Parathyroid adenoma (tissue), 2 donors: ENCODE data around the gene TTC27.

Experiments
- H2AFZ ChIP-seq: fragments of 300-600 bp; sonication (generic); one replicate; pipeline ENCODE4 v1.7.0; 2017; ENCODE audit warnings: antibody characterized with exemption, mild to moderate bottlenecking
- H3K27ac ChIP-seq: fragments of 300-600 bp; sonication (generic); one replicate; pipeline ENCODE4 v1.7.0; 2017
- H3K27me3 ChIP-seq: fragments of 300-600 bp; sonication (generic); one replicate; pipeline ENCODE4 v1.7.0; 2017; ENCODE audit warnings: low read length; ENCODE audit not compliant: control insufficient read depth, insufficient read depth
- H3K36me3 ChIP-seq: fragments of 300-600 bp; sonication (generic); one replicate; pipeline ENCODE4 v1.7.0; 2017; ENCODE audit warnings: low read length; ENCODE audit not compliant: control insufficient read depth, insufficient read depth
- H3K4me1 ChIP-seq: fragments of 300-600 bp; sonication (generic); one replicate; pipeline ENCODE4 v1.7.0; 2017; ENCODE audit warnings: control low read depth
- H3K4me2 ChIP-seq: fragments of 300-600 bp; sonication (generic); one replicate; pipeline ENCODE4 v1.7.0; 2017; ENCODE audit warnings: low read length
- H3K4me3 ChIP-seq: fragments of 300-600 bp; sonication (generic); one replicate; pipeline ENCODE4 v1.7.0; 2017; ENCODE audit warnings: low read depth, low read length
- H3K79me2 ChIP-seq: fragments of 300-600 bp; sonication (generic); one replicate; pipeline ENCODE4 v1.7.0; 2017; ENCODE audit warnings: control low read depth
- H3K9ac ChIP-seq: fragments of 300-600 bp; sonication (generic); one replicate; pipeline ENCODE4 v1.7.0; 2017; ENCODE audit warnings: mild to moderate bottlenecking
- H3K9me3 ChIP-seq: fragments of 300-600 bp; sonication (generic); one replicate; pipeline ENCODE4 v1.7.0; 2017; ENCODE audit warnings: low read length; ENCODE audit not compliant: control insufficient read depth
- TF ChIP-seq, protein P1 (sequence below): fragments of 300-600 bp; sonication (generic); IDR thresholded peaks from one replicate; pipeline ENCODE4 v1.7.0; 2017; ENCODE audit warnings: antibody characterized with exemption, mild to moderate bottlenecking
- donor health status: primary hyperparathyroidism.

Gene TTC27

DNA sequence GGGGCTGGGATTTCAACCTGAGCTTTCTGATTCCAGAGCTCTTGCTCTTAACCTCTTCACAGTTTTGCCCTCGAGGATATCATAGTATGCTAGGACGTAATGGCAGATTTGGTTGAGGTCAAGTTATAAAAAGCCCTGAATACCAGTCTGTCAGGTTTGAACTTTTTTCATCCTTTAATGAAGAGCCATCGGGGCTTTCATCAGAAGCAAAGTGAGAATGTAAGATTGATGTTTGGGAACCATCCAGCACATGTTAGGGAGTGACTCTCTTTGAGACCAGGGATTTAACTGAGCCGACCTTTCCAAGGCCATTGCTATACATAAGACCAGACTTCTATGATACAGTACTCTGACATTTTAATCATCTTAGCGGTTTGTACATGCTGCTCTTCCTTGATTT is 142.5 kb downstream of the TTC27 start:
- TF ChIP-seq, protein P1, sequence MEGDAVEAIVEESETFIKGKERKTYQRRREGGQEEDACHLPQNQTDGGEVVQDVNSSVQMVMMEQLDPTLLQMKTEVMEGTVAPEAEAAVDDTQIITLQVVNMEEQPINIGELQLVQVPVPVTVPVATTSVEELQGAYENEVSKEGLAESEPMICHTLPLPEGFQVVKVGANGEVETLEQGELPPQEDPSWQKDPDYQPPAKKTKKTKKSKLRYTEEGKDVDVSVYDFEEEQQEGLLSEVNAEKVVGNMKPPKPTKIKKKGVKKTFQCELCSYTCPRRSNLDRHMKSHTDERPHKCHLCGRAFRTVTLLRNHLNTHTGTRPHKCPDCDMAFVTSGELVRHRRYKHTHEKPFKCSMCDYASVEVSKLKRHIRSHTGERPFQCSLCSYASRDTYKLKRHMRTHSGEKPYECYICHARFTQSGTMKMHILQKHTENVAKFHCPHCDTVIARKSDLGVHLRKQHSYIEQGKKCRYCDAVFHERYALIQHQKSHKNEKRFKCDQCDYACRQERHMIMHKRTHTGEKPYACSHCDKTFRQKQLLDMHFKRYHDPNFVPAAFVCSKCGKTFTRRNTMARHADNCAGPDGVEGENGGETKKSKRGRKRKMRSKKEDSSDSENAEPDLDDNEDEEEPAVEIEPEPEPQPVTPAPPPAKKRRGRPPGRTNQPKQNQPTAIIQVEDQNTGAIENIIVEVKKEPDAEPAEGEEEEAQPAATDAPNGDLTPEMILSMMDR, result no peak
- Histone ChIP-seq H3K4me1 (no peaks in the 10 kb centered on the region), H3K27me3 (no peaks in the 10 kb centered on the region), H3K4me3 (no peak overlapping the region), H3K36me3 (no peaks in the 10 kb centered on the region), H3K9me3 (no peaks in the 10 kb centered on the region), H3K79me2 (no peaks in the 10 kb centered on the region), H3K4me2 (no peak overlapping the region), H3K27ac (no peak overlapping the region), H2AFZ (no peak overlapping the region), H3K9ac (no peak overlapping the region)

DNA sequence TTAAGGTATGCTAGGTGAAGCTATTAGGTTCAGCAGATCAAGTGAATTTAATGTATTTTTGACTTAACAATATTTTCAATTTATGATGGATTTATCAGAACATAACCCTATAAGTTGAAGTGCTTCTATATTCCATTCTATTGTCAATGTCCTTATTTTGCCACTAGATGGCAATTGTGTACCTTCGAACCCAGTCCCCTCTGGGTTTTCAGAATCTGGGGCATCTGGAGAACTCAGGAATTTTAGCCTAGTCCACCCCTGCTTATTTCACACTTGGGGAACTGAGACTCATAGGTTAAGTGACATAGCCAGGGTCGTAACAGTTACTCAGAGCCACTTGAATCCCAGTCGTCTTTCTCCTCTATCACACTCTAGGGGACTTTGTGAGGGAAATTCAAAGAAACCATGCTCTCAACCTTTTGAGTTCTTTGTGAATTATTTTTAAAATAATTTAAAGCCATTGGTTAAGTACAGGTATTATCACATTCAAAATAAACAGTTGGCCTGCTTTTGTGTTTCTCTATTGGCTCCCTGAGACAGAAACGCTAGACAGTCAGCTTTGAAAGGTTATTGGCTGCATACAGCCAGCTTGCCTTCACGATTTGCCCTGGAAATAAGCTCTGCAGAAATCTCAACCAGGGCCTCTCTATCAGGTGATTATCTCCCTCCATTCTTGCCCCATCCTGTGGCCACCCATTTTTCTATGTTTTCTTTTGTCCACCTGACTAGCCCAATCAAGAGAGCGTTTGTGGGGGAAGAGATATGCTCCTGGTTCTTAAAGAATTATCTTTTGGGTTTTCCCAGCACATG is 145.0 kb downstream of the TTC27 start:
- H3K36me3 ChIP-seq, result no peaks in the 10 kb centered on the region
- H3K27ac ChIP-seq, result no peak overlapping the region
- H3K4me1 ChIP-seq, result no peaks in the 10 kb centered on the region
- no peak overlapping the region for H3K9ac ChIP-seq
- TF ChIP-seq, protein P1, result peak; percentile 62
- no peaks in the 10 kb centered on the region for H3K79me2 ChIP-seq
- no peak overlapping the region for H2AFZ ChIP-seq
- no peaks in the 10 kb centered on the region for H3K27me3 ChIP-seq
- H3K9me3 ChIP-seq, result no peaks in the 10 kb centered on the region
- H3K4me3 ChIP-seq, result no peak overlapping the region
- H3K4me2 ChIP-seq, result no peak overlapping the region

DNA sequence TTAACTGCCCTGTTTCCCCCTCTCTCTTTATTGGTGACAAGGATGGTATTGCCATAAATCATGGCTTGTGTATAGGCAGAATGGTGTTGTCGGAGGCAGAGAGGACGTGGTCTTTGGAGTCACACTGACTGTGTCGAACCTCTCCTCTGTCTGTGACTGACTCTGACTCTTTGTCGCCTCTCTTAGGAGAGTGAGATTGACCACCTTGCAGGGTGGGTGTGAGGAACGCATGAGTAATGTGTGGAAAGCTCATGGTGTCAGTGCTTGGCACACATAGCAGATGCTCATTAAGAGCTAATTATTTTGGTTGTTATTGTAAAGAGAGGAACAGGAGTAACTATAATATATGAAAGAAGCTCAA is 145.6 kb downstream of the TTC27 start:
- Histone ChIP-seq H3K4me2 (no peak overlapping the region), H3K27me3 (no peaks in the 10 kb centered on the region)

DNA sequence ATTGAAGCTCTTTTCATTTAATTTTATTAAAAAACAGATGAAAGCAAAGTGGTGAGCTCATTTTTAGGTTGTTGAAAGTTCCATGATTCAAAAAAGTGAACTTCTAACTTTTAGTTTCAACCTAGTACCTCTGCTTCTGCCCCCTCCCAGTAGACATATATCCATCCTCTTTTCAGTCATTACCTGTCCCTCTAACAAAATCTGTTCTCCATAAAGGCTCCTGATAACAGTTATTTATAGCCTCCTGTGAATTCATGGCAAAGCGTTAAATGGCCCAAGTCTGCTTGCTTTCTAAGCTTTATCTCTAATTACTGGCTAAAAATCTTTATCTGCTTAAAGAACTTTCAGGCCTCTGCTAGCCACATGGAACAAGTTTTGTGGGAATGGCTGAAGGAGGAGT is 148.1 kb downstream of the TTC27 start:
- no peaks in the 10 kb centered on the region for H3K4me1 ChIP-seq
- H3K36me3 ChIP-seq, result no peaks in the 10 kb centered on the region
- no peak overlapping the region for H3K4me3 ChIP-seq
- no peaks in the 10 kb centered on the region for H3K27me3 ChIP-seq
- no peaks in the 10 kb centered on the region for H3K9me3 ChIP-seq
- H3K27ac ChIP-seq, result no peak overlapping the region
- H3K9ac ChIP-seq, result no peak overlapping the region
- H3K4me2 ChIP-seq, result no peak overlapping the region
- no peaks in the 10 kb centered on the region for H3K79me2 ChIP-seq
- TF ChIP-seq, protein P1, result no peak
- no peak overlapping the region for H2AFZ ChIP-seq

More for the DNA sequence above, 145.6 kb downstream of the TTC27 start:
- Histone ChIP-seq H3K9ac (no peak overlapping the region), H3K4me3 (no peak overlapping the region), H3K4me1 (no peaks in the 10 kb centered on the region), H2AFZ (no peak overlapping the region), H3K27ac (no peak overlapping the region), H3K79me2 (no peaks in the 10 kb centered on the region), H3K36me3 (no peaks in the 10 kb centered on the region), H3K9me3 (no peaks in the 10 kb centered on the region)
- TF ChIP-seq, protein P1, result no peak

DNA sequence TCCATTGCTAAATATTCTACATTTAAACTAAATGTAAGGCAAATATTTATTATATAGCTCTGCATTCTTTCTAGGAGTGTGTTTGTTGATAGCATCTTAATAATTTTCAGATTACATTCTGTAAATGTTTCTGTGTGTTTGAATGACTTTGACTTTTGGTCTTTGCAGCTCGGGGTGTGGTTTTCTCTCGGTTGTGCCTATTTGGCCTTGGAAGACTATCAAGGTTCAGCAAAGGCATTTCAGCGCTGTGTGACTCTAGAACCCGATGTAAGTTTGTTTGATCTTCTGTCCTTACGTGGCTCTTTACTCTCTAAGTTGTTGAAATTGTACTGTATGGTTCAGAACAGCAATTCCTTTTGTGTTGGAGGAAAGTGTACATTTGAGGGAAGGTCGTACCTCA is 149.9 kb downstream of the TTC27 start:
- Histone ChIP-seq H3K27ac (no peak overlapping the region), H3K4me1 (no peaks in the 10 kb centered on the region), H2AFZ (no peak overlapping the region), H3K9ac (no peak overlapping the region), H3K4me2 (no peak overlapping the region), H3K4me3 (no peak overlapping the region), H3K27me3 (no peaks in the 10 kb centered on the region), H3K9me3 (no peaks in the 10 kb centered on the region), H3K79me2 (no peaks in the 10 kb centered on the region), H3K36me3 (no peaks in the 10 kb centered on the region)
- TF ChIP-seq, protein P1, result no peak
